Hepatocyte (in vitro differentiated cells): ENCODE data around the gene LYPD5. TPM values are rescaled to one million over a fixed set of nuclear protein-coding genes. Genes with fewer than 3 reads are reported as not detected.

Experiments
- DNase-seq: peaks from one replicate; pipeline ENCODE4 v3.0.0-alpha.2; 2016; ENCODE audit warnings: low spot score
- H2AFZ ChIP-seq: fragments of 200-600 bp; sonication (generic); 2 replicates; pipeline ENCODE4 v1.6.0; 2016; ENCODE audit warnings: antibody characterized with exemption, mild to moderate bottlenecking
- H3K27ac ChIP-seq: fragments of 200-600 bp; sonication (generic); 2 replicates; pipeline ENCODE4 v1.5.1; 2016; ENCODE audit warnings: mild to moderate bottlenecking
- H3K27me3 ChIP-seq: fragments of 200-600 bp; sonication (generic); 2 replicates; pipeline ENCODE4 v1.6.1; 2016
- H3K36me3 ChIP-seq: fragments of 200-600 bp; sonication (generic); replicated peaks from 2 replicates; pipeline ENCODE4 v1.5.1; 2016; ENCODE audit warnings: low read depth; ENCODE audit not compliant: insufficient read depth
- H3K4me1 ChIP-seq: fragments of 200-600 bp; sonication (generic); 2 replicates; pipeline ENCODE4 v1.5.1; 2016; ENCODE audit warnings: mild to moderate bottlenecking, moderate library complexity; ENCODE audit not compliant: insufficient read depth
- H3K4me2 ChIP-seq: fragments of 200-600 bp; sonication (generic); 2 replicates; pipeline ENCODE4 v1.6.0; 2016
- H3K4me3 ChIP-seq: fragments of 200-600 bp; sonication (generic); 2 replicates; pipeline ENCODE4 v1.5.1; 2016; ENCODE audit warnings: mild to moderate bottlenecking
- H3K79me2 ChIP-seq: fragments of 200-600 bp; sonication (generic); 2 replicates; pipeline ENCODE4 v1.6.0; 2017; ENCODE audit warnings: mild to moderate bottlenecking
- H3K9me2 ChIP-seq: fragments of 200-600 bp; sonication (generic); replicated peaks from 2 replicates; pipeline ENCODE4 v1.6.0; 2017; ENCODE audit warnings: mild to moderate bottlenecking; ENCODE audit not compliant: insufficient read depth
- H3K9me3 ChIP-seq: fragments of 200-600 bp; sonication (generic); 2 replicates; pipeline ENCODE4 v1.5.1; 2016; ENCODE audit warnings: low read depth, mild to moderate bottlenecking
- H4K20me1 ChIP-seq: fragments of 200-600 bp; sonication (generic); 2 replicates; pipeline ENCODE4 v1.6.0; 2016; ENCODE audit warnings: mild to moderate bottlenecking; ENCODE audit not compliant: insufficient read depth, poor library complexity, severe bottlenecking
- EZH2 ChIP-seq: fragments of 200-600 bp; sonication (generic); IDR thresholded peaks from 2 replicates; pipeline ENCODE4 v1.6.1; 2016; ENCODE audit warnings: antibody characterized with exemption, mild to moderate bottlenecking, borderline replicate concordance
- EZH2phosphoT487 ChIP-seq: fragments of 200-600 bp; sonication (generic); IDR thresholded peaks from one replicate; pipeline ENCODE4 v1.6.1; 2018; ENCODE audit warnings: antibody characterized with exemption, mild to moderate bottlenecking, low read depth, moderate library complexity; ENCODE audit not compliant: unreplicated experiment, severe bottlenecking
- WGBS: methylation state at CpG from one replicate; pipeline ENCODE4 v1.1.6; 2016; ENCODE audit warnings: low lambda C conversion rate; ENCODE audit errors: missing lambda C conversion rate; 5-methylcytosine and 5-hydroxymethylcytosine counted together
- polyA plus RNA-seq: library from polyadenylated mRNA; unstranded; fragments of >200 nt; fragmentation: Nextera tagmentation; extraction: Ambion mirVana; gene quantifications from 2 replicates; pipeline ENCODE4 v1.2.1, GENCODE V29; 2016
- total RNA-seq: library from RNA; depleted of rRNA; stranded (reverse); fragments of >200 nt; gene quantifications from 2 replicates; pipeline ENCODE4 v1.2.3, GENCODE V29; 2014
- TF ChIP-seq, protein P1 (sequence below): fragments of 200-600 bp; sonication (generic); IDR thresholded peaks from 2 replicates; pipeline ENCODE4 v1.5.1; 2016; ENCODE audit warnings: antibody characterized with exemption, mild to moderate bottlenecking; ENCODE audit not compliant: poor library complexity

The LYPD5 gene
- total and polyA plus RNA-seq, 2 experiments from 2014 or later = 1.6 to 1.8 TPM

DNA sequence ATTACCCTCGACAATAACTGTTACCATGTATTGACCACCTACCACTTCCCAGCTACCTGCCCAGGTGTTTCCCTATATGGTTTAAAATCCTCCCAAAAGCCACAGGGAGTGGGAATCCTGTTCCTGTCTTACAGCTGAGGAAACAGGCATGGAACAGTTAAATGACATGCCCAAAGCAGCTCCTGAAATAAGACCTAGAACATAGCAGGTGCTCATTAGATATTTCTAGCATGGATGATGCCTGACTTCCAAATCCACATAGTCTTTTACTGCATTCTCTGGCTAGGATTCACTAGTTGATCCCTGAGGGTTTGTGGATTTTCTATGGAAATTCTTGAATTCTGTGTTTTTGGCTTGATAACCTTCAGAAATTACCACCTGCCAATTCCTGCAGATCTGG is 34.4 kb downstream of the LYPD5 start:
- H3K27ac ChIP-seq = peak overlapping the region; percentile 84
- TF ChIP-seq, protein P1, sequence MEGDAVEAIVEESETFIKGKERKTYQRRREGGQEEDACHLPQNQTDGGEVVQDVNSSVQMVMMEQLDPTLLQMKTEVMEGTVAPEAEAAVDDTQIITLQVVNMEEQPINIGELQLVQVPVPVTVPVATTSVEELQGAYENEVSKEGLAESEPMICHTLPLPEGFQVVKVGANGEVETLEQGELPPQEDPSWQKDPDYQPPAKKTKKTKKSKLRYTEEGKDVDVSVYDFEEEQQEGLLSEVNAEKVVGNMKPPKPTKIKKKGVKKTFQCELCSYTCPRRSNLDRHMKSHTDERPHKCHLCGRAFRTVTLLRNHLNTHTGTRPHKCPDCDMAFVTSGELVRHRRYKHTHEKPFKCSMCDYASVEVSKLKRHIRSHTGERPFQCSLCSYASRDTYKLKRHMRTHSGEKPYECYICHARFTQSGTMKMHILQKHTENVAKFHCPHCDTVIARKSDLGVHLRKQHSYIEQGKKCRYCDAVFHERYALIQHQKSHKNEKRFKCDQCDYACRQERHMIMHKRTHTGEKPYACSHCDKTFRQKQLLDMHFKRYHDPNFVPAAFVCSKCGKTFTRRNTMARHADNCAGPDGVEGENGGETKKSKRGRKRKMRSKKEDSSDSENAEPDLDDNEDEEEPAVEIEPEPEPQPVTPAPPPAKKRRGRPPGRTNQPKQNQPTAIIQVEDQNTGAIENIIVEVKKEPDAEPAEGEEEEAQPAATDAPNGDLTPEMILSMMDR = no peak
- no peak for TF ChIP-seq EZH2phosphoT487
- no peaks in the 10 kb centered on the region for H3K27me3 ChIP-seq
- no peak overlapping the region for H2AFZ ChIP-seq
- H3K4me3 ChIP-seq = no peak overlapping the region
- no peak overlapping the region for H3K4me2 ChIP-seq
- H3K79me2 ChIP-seq = no peaks in the 10 kb centered on the region
- no peak for DNase-seq
- H3K36me3 ChIP-seq = no peaks in the 10 kb centered on the region
- WGBS = 91% methylated on average over 1 of the region's 1 CpG
- H3K4me1 ChIP-seq = peaks cover 4% of the 10 kb centered on the region
- H3K9me3 ChIP-seq = no peaks in the 10 kb centered on the region
- no peaks in the 10 kb centered on the region for H3K9me2 ChIP-seq
- no peaks in the 10 kb centered on the region for H4K20me1 ChIP-seq

DNA sequence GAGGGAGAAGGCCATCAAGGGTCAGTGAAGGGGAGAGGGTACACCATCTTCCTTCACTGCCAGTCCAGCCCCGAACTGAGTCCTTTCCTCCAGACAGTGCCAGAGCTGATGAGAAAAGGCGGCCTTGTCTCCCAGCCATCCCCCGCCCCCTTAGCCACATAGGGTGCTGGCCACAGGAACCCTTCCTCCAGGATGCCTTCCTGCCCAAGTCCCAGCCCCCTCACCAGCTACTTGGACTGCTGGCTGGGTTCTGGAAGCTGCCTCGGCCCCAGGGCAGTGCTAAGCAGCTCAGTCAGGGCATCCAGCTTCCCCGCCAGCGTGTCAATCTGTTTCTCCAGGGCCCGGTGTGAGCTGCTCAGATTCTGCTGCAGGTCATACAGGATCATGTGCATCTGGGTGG is 34.9 kb downstream of the LYPD5 start:
- H3K4me1 ChIP-seq = peaks cover 4% of the 10 kb centered on the region
- no peaks in the 10 kb centered on the region for H3K9me2 ChIP-seq
- no peak overlapping the region for H2AFZ ChIP-seq
- no peak for DNase-seq
- H3K27ac ChIP-seq = no peak overlapping the region
- H3K4me2 ChIP-seq = no peak overlapping the region
- no peaks in the 10 kb centered on the region for H3K79me2 ChIP-seq
- TF ChIP-seq EZH2 = no peak
- TF ChIP-seq EZH2phosphoT487 = no peak
- TF ChIP-seq, protein P1 = no peak
- H3K27me3 ChIP-seq = no peaks in the 10 kb centered on the region
- H3K9me3 ChIP-seq = no peaks in the 10 kb centered on the region
- no peaks in the 10 kb centered on the region for H3K36me3 ChIP-seq
- no peaks in the 10 kb centered on the region for H4K20me1 ChIP-seq
- WGBS = 80% methylated on average over 6 of the region's 7 CpGs
- H3K4me3 ChIP-seq = no peak overlapping the region

DNA sequence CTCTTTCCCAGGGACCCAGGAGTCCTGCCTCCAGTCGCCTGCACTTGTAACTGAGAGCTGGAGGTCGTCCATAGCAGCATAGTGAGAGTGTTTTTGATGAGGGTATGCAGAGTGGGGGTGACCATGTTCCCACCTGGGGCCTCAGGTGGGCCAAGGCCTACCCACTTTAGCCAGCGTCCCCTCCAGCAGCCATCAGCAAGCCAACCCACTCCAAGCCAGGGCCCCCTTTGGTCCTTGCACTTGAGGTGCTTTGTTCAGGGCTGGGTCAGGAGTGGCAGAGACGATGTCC is 35.5 kb downstream of the LYPD5 start:
- no peak overlapping the region for H3K4me2 ChIP-seq
- H3K27ac ChIP-seq = no peak overlapping the region
- 74% methylated on average over 4 of the region's 4 CpGs for WGBS
- no peaks in the 10 kb centered on the region for H3K9me3 ChIP-seq
- no peaks in the 10 kb centered on the region for H3K79me2 ChIP-seq
- no peaks in the 10 kb centered on the region for H3K9me2 ChIP-seq
- no peak for DNase-seq
- no peak overlapping the region for H3K4me3 ChIP-seq
- peaks cover 4% of the 10 kb centered on the region for H3K4me1 ChIP-seq
- H4K20me1 ChIP-seq = no peaks in the 10 kb centered on the region
- no peak overlapping the region for H2AFZ ChIP-seq
- H3K27me3 ChIP-seq = no peaks in the 10 kb centered on the region
- no peaks in the 10 kb centered on the region for H3K36me3 ChIP-seq
- TF ChIP-seq, protein P1 = no peak
- TF ChIP-seq EZH2 = no peak
- TF ChIP-seq EZH2phosphoT487 = no peak
